HepG2 (cell line): ENCODE measurements around the gene CEP78. TPM values are rescaled to one million over a fixed set of nuclear protein-coding genes. Genes with fewer than 3 reads are reported as not detected.

Source experiments
- ATAC-seq: fragments of 200-7000 bp; cut with Tn5 transposase; 3 replicates; pipeline ENCODE4 v1.9.1; 2020; ENCODE audit warnings: mild to moderate bottlenecking, moderate library complexity
- BruUV-seq: library from RNA; stranded (reverse); fragments of 400-500 nt; replicated peaks from 2 replicates; lab custom pipeline; 2021; lab: Mats Ljungman, UMichigan
- CTCF ChIA-PET: fragments of 300-600 bp; formaldehyde crosslinking; extraction: SDS; loops from one replicate; lab custom pipeline; 2021; ENCODE audit warnings: low total read pairs, inconsistent platforms, low intra/inter-chr PET ratio; lab: Yijun Ruan, JAX
- POLR2A ChIA-PET: fragments of 350-600 bp; sonication (Branson Sonifier 250); formaldehyde crosslinking; loops from one replicate; lab custom pipeline; 2020; ENCODE audit warnings: antibody characterized with exemption, inconsistent platforms; lab: Yijun Ruan, JAX
- DNase-seq: peaks from one replicate; pipeline ENCODE4 v3.0.0-alpha.2; 2015; ENCODE audit warnings: low spot score
- FAIRE-seq: peaks from 3 replicates; lab custom pipeline; 2011; peaks lifted over from hg19 to GRCh38; lab: Jason Lieb, UNC
- H2AFZ ChIP-seq: one replicate; pipeline ENCODE4 v1.6.1; 2011; ENCODE audit warnings: low read length, inconsistent platforms
- H3K27ac ChIP-seq: fragments of 300-600 bp; 3 replicates; pipeline ENCODE4 v1.8.0; 2011; ENCODE audit warnings: mixed run types, mild to moderate bottlenecking, mixed read lengths, low read length, inconsistent platforms; ENCODE audit not compliant: insufficient read depth; ENCODE audit errors: extremely low read length
- H3K27me3 ChIP-seq, 2 experiments: fragments of 200-600 bp in 1 of 2; 2 replicates in 1 of 2; 3 replicates in 1 of 2; pipeline versions ENCODE4 v1.6.0 to v1.8.0; 2011; ENCODE audit warnings: low read length in 2 of 2, mild to moderate bottlenecking in 2 of 2, moderate library complexity in 2 of 2, inconsistent platforms in 1 of 2; ENCODE audit not compliant: insufficient read depth in 2 of 2, control insufficient read depth in 1 of 2
- H3K36me3 ChIP-seq, 2 experiments: fragments of 200-600 bp in 1 of 2; replicated peaks in 1 of 2; 2 replicates in 1 of 2; 3 replicates in 1 of 2; pipeline versions ENCODE4 v1.5.1 to v1.8.0; 2011; ENCODE audit warnings: low read length in 2 of 2, inconsistent platforms in 1 of 2; ENCODE audit not compliant: insufficient read depth in 2 of 2, control insufficient read depth in 1 of 2
- H3K4me1 ChIP-seq: 2 replicates; pipeline ENCODE4 v1.5.1; 2012; ENCODE audit warnings: low read length, inconsistent platforms; ENCODE audit not compliant: insufficient read depth
- H3K4me2 ChIP-seq: 2 replicates; pipeline ENCODE4 v1.6.0; 2011; ENCODE audit warnings: low read depth, low read length, inconsistent platforms
- H3K4me3 ChIP-seq, 3 experiments: fragments of 200-600 bp in 1 of 3; sonication (generic), shearing (Covaris generic) in 1 of 3; replicated peaks in 1 of 3; 2 replicates each; pipeline ENCODE4 v1.5.1; 2011 to 2016; ENCODE audit warnings: low read length in 3 of 3, inconsistent platforms in 2 of 3, low read depth in 2 of 3, mild to moderate bottlenecking in 2 of 3, control low read depth in 1 of 3, mixed read lengths in 1 of 3; ENCODE audit not compliant: insufficient read depth in 1 of 3
- H3K79me2 ChIP-seq: one replicate; pipeline ENCODE4 v1.6.1; 2011; ENCODE audit warnings: low read length, inconsistent platforms; ENCODE audit not compliant: insufficient read depth
- H3K9ac ChIP-seq: 2 replicates; pipeline ENCODE4 v1.6.0; 2011; ENCODE audit warnings: mild to moderate bottlenecking, low read depth, low read length, inconsistent platforms; ENCODE audit not compliant: insufficient read depth
- H3K9me3 ChIP-seq: 2 replicates; pipeline ENCODE4 v1.5.1; 2012; ENCODE audit warnings: mild to moderate bottlenecking, low read length
- H4K20me1 ChIP-seq: 2 replicates; pipeline ENCODE4 v1.6.0; 2011; ENCODE audit warnings: inconsistent platforms, mild to moderate bottlenecking, low read length, moderate library complexity; ENCODE audit not compliant: insufficient read depth
- CBX5 ChIP-seq: sonication (generic); formaldehyde crosslinking; IDR thresholded peaks from 2 replicates; pipeline ENCODE4 v1.4.0; 2020; ENCODE audit warnings: missing genetic modification reagents, borderline replicate concordance
- CREB1 ChIP-seq, 2 experiments: fragments of 450-650 bp in 1 of 2; IDR thresholded peaks; 2 replicates each; pipeline ENCODE4 v1.6.1; 2016 to 2017; ENCODE audit warnings: control low read depth in 1 of 2, mild to moderate bottlenecking in 1 of 2, missing compliant biosample characterization in 1 of 2, missing genetic modification characterization in 1 of 2
- FOXM1 ChIP-seq: sonication (generic); formaldehyde crosslinking; IDR thresholded peaks from 2 replicates; pipeline ENCODE4 v1.5.0; 2020; ENCODE audit warnings: missing genetic modification reagents
- HDAC1 ChIP-seq: sonication (generic); formaldehyde crosslinking; IDR thresholded peaks from 2 replicates; pipeline ENCODE4 v1.5.1; 2020; ENCODE audit warnings: mild to moderate bottlenecking, missing genetic modification reagents
- KLF11 ChIP-seq: IDR thresholded peaks from 2 replicates; pipeline ENCODE4 v1.6.1; 2016; ENCODE audit warnings: missing compliant biosample characterization
- NCOA1 ChIP-seq: sonication (generic); formaldehyde crosslinking; IDR thresholded peaks from 2 replicates; pipeline ENCODE4 v1.9.0; 2021; ENCODE audit warnings: missing genetic modification reagents
- NR2F2 ChIP-seq: IDR thresholded peaks from 2 replicates; pipeline ENCODE4 v1.6.1; 2012; ENCODE audit warnings: low read depth, inconsistent platforms, borderline replicate concordance
- PLRG1 ChIP-seq: fragments of 450-650 bp; conservative IDR thresholded peaks from 2 replicates; pipeline ENCODE4 v1.6.1; 2016
- RBM22 ChIP-seq: fragments of 200-400 bp; formaldehyde crosslinking; optimal IDR thresholded peaks from 2 replicates; pipeline ENCODE3; 2017; ENCODE audit warnings: mild to moderate bottlenecking, low read length, moderate library complexity
- RERE ChIP-seq: IDR thresholded peaks from 2 replicates; pipeline ENCODE4 v1.6.1; 2016; ENCODE audit warnings: low read depth, missing genetic modification reagents, missing compliant biosample characterization
- TAF15 ChIP-seq: fragments of 200-400 bp; formaldehyde crosslinking; IDR thresholded peaks from one replicate; pipeline ENCODE4 v1.6.1; 2018; ENCODE audit warnings: mild to moderate bottlenecking, low read depth, low read length; ENCODE audit not compliant: poor library complexity, severe bottlenecking
- YEATS2 ChIP-seq: sonication (generic); formaldehyde crosslinking; IDR thresholded peaks from 2 replicates; pipeline ENCODE4 v1.4.0; 2020; ENCODE audit warnings: missing genetic modification reagents, borderline replicate concordance
- ZBTB4 ChIP-seq: sonication (generic); formaldehyde crosslinking; IDR thresholded peaks from 2 replicates; pipeline ENCODE4 v1.4.0; 2020; ENCODE audit warnings: missing genetic modification reagents, mild to moderate bottlenecking, borderline replicate concordance
- ZNF282 ChIP-seq: fragments of 450-650 bp; IDR thresholded peaks from 2 replicates; pipeline ENCODE4 v1.6.1; 2018; ENCODE audit not compliant: partially characterized antibody
- ZNF354B ChIP-seq: sonication (generic); formaldehyde crosslinking; IDR thresholded peaks from 2 replicates; pipeline ENCODE4 v1.8.0; 2022; ENCODE audit warnings: mild to moderate bottlenecking, missing genetic modification reagents
- WGBS: methylation state at CpG from one replicate; pipeline ENCODE4 v1.1.6; 2017; ENCODE audit warnings: low lambda C conversion rate; 5-methylcytosine and 5-hydroxymethylcytosine counted together
- in situ Hi-C: cut with HindIII; loops from 2 replicates; pipeline ENCODE4 v1.10.0; 2017; ENCODE audit warnings: low pct_unique_long_range_greater_than_20kb; ENCODE audit not compliant: extremely low pct_ligation_motif_present
- intact Hi-C: fragments of 100-400 bp; cut with micrococcal nuclease; formaldehyde crosslinking; loops from one replicate; pipeline ENCODE4 v1.10.0; 2022; ENCODE audit not compliant: unreplicated experiment
- polyA plus RNA-seq, 8 experiments: library from polyadenylated mRNA; depleted of rRNA in 3 of 8; stranded (reverse) in 7 of 8; unstranded in 1 of 8; fragments of >200 nt; fragmentation: Illumina TruSeq in 4 of 8; extraction: Trizol in 4 of 8; gene quantifications; 2 replicates each; pipeline versions ENCODE4 v1.2.1 to v1.2.3, GENCODE V29; 2011 to 2016; ENCODE audit warnings: low read depth in 4 of 8, missing spikeins in 1 of 8, mixed read lengths in 1 of 8; ENCODE audit not compliant: insufficient read depth in 1 of 8
- total RNA-seq, 5 experiments: library from RNA; depleted of rRNA; stranded (reverse); fragments of >200 nt; fragmentation: Illumina TruSeq; extraction: Trizol; gene quantifications; 2 replicates each; pipeline ENCODE4 v1.2.3, GENCODE V29; 2016; ENCODE audit warnings: low read depth in 1 of 5

The CEP78 gene
- total and polyA plus RNA-seq, 2 of the 13 experiments (the other 11 are each of a cell fraction or from before 2014, with no cell fraction given) = 5.1 to 30.8 TPM

DNA sequence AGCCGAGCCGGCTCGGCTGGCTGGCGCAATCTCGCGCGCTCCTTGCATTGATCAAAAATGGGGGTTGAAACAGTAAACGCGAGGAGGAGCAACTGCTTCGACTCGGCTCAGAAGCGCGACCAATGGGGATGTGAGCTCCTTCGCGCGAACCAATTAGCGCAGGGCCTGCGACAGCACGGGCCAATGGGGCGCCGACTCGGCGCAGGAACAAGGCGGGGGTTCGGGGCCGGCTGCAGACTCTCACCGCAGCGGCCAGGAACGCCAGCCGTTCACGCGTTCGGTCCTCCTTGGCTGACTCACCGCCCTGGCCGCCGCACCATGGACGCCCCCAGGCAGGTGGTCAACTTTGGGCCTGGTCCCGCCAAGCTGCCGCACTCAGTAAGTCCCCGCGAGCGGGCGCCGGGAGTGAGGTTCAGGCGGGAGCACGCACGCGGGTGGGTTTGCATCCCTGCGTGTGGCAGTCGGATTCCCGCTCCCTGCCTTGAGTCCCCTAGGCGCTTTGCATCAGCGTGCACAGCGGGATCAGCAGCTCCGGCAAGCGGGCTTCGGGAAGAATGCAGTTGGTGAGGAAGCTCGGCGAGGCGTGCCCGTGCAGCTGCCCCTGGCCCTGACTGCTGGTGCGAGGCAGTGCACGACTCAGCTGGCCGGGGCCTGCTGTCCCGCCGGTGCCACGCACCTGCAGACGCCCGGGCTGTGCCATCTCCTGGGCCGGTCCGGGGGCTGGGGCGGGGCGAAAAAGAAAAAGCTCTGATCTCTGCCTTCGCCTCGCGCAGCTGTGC lies 61.2 kb downstream of the CEP78 start, which contains the start of gene PSAT1:
PSAT1 (plus strand) TSS at position 233 of the 779 bp plus-strand sequence; CDS start at position 319, 86 bp downstream.
- Histone ChIP-seq H4K20me1 (peaks cover 23% of the 10 kb centered on the region), H3K4me2 (peak within 1 kb of the TSS; percentile 97), H3K79me2 (peaks cover 50% of the 10 kb centered on the region), H3K9ac (peak within 1 kb of the TSS; percentile 98), H2AFZ (no peak within 1 kb of the TSS), H3K9me3 (no peaks in the 10 kb centered on the region), H3K27me3 (no peaks in the 10 kb centered on the region; a peak in 2 of 5 replicates), H3K4me3 (peak within 1 kb of the TSS; percentile 88 to 95 (median 95)), H3K36me3 (peaks cover 3 to 23% of the 10 kb centered on the region in 2 experiments; a peak in 3 of 5 replicates), H3K4me1 (peaks cover 75% of the 10 kb centered on the region), H3K27ac (peak within 1 kb of the TSS; percentile 97)
- peak; percentile 94 for DNase-seq
- intact Hi-C loops (loop anchor here (1.0 to 10.0 kb wide), 4 partner anchors 10 to 262 kb away; partner anchors contain the start of gene GNAQ), in situ Hi-C loops (no loop called here)
- WGBS = 0% methylated on average over 10 of the region's 76 CpGs
- peak; percentile 94 for ATAC-seq
- peak; percentile 66 for FAIRE-seq
- ChIA-PET CTCF (interaction anchor here (1.5 to 2.1 kb wide), 2 partner anchors 19 to 36 kb away, joined by 3 to 5 read pairs; no protein-coding TSS in a partner anchor), POLR2A (interaction anchor here (0.7 to 6.7 kb wide), 26 partner anchors 8 to 1275 kb away, joined by 3 to 114 read pairs (median 5); partner anchors contain the start of genes CEP78 and TLE4)
- BruUV-seq = TSS peak; percentile 37
- TF ChIP-seq YEATS2 (CRISPR knock-in tag) (no peak; the same call in 1 of the 2 replicates), RERE (CRISPR knock-in tag) (peak; percentile 15; the same call in 1 of the 2 replicates), ZNF282 (no peak), NCOA1 (CRISPR knock-in tag) (peak; percentile 76), TAF15 (peak; percentile 22), CREB1 (IDR thresholded peaks at IDR 0.05) (peak; percentile 62), CREB1 (CRISPR knock-in tag; IDR thresholded peaks at IDR 0.05) (no peak), PLRG1 (no peak), CBX5 (no peak), NR2F2 (no peak), KLF11 (CRISPR knock-in tag) (0 out of 2 replicates have a peak, but pooled peaks have one; percentile 26), RBM22 (no peak), ZNF354B (no peak), ZBTB4 (CRISPR knock-in tag) (peak; percentile 64; the same call in 1 of the 2 replicates), HDAC1 (CRISPR knock-in tag) (peak; percentile 94), FOXM1 (CRISPR knock-in tag) (no peak)
